Prostate gland (tissue), 2 donors: ENCODE results near the gene PLCB1. TPM values are rescaled to one million over a fixed set of nuclear protein-coding genes. Genes with fewer than 3 reads are reported as not detected.

Experiments used
- DNase-seq: peaks from one replicate; pipeline ENCODE4 v3.0.0-alpha.2; 2019; ENCODE audit warnings: low spot score
- H3K27ac ChIP-seq, 2 donors: fragments of 200-600 bp; sonication (generic); 2 replicates each; pipeline ENCODE4 v1.5.1; 2017 to 2019
- H3K27me3 ChIP-seq: fragments of 200-600 bp; sonication (generic); replicated peaks from 2 replicates; pipeline ENCODE4 v1.5.1; 2019; ENCODE audit not compliant: insufficient read depth
- H3K36me3 ChIP-seq, 2 donors: fragments of 200-600 bp; sonication (generic); 1 replicate in 1 of 2; 2 replicates in 1 of 2; pipeline versions ENCODE4 v1.5.1 to v1.8.1; 2017 to 2019
- H3K4me1 ChIP-seq: fragments of 200-600 bp; sonication (generic); replicated peaks from 2 replicates; pipeline ENCODE4 v1.5.1; 2019
- H3K4me3 ChIP-seq, 2 donors: fragments of 200-600 bp; sonication (generic); 2 replicates each; pipeline ENCODE4 v1.5.1; 2017 to 2019
- H3K9me3 ChIP-seq: fragments of 200-600 bp; sonication (generic); 2 replicates; pipeline ENCODE4 v1.5.1; 2017
- POLR2A ChIP-seq: fragments of 450-650 bp; IDR thresholded peaks from one replicate; pipeline ENCODE4 v1.6.1; 2016; ENCODE audit warnings: antibody characterized with exemption, mild to moderate bottlenecking
- POLR2AphosphoS5 ChIP-seq: sonication (generic); formaldehyde crosslinking; IDR thresholded peaks from one replicate; pipeline ENCODE4 v1.6.1; 2017; ENCODE audit warnings: antibody characterized with exemption
- WGBS: methylation state at CpG from one replicate; pipeline ENCODE4 v1.1.5; 2018; 5-methylcytosine and 5-hydroxymethylcytosine counted together
- intact Hi-C: fragments of 100-400 bp; cut with DNase I; formaldehyde crosslinking; loops from one replicate; pipeline ENCODE4 v1.14.2; 2022
- total RNA-seq, 2 donors: library from RNA; depleted of rRNA; stranded (reverse); fragments of >200 nt; gene quantifications; one replicate each; pipeline ENCODE4 v1.1.0, GENCODE V29; 2016
- TF ChIP-seq, protein P1 (sequence below), 4 experiments: fragments of 200-600 bp in 2 of 4; fragments of 450-650 bp in 2 of 4; sonication (generic) in 2 of 4; IDR thresholded peaks; 1 replicate in 3 of 4; 2 replicates in 1 of 4; pipeline ENCODE4 v1.5.1; 2016 to 2019; ENCODE audit warnings: antibody characterized with exemption in 4 of 4, mild to moderate bottlenecking in 2 of 4, moderate library complexity in 2 of 4

The PLCB1 gene
- total RNA-seq, 2 donors from 2014 or later = 24.3 to 26.3 TPM

DNA sequence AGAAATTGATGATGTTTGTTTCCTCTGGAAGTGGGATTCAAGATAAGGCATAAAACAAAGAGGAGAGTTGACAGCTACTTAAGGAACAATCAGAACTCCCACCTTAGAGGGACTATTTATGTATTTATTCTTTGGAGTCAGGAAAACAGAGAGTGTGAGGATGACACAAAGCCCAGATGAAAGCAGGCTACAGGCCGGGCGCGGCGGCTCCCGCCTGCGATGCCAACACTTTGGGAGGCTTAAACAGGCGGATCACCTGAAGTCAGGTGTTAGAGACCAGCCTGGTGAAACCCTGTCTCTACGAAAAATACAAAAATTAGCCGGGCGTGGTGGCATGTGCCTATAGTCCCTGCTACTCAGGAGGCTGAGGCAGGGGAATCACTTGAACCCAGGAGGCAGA, 543.8 kb downstream of the PLCB1 start:
- no peaks in the 10 kb centered on the region for H3K27me3 ChIP-seq
- no peaks in the 10 kb centered on the region for H3K9me3 ChIP-seq
- H3K4me3 ChIP-seq = no peak overlapping the region
- no peak overlapping the region for H3K27ac ChIP-seq
- WGBS = 93% methylated on average over 10 of the region's 10 CpGs
- no peak for DNase-seq
- intact Hi-C loops = no loop called here
- H3K36me3 ChIP-seq = no peaks in the 10 kb centered on the region
- TF ChIP-seq, protein P1, sequence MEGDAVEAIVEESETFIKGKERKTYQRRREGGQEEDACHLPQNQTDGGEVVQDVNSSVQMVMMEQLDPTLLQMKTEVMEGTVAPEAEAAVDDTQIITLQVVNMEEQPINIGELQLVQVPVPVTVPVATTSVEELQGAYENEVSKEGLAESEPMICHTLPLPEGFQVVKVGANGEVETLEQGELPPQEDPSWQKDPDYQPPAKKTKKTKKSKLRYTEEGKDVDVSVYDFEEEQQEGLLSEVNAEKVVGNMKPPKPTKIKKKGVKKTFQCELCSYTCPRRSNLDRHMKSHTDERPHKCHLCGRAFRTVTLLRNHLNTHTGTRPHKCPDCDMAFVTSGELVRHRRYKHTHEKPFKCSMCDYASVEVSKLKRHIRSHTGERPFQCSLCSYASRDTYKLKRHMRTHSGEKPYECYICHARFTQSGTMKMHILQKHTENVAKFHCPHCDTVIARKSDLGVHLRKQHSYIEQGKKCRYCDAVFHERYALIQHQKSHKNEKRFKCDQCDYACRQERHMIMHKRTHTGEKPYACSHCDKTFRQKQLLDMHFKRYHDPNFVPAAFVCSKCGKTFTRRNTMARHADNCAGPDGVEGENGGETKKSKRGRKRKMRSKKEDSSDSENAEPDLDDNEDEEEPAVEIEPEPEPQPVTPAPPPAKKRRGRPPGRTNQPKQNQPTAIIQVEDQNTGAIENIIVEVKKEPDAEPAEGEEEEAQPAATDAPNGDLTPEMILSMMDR (IDR thresholded peaks at IDR 0.05) = no peak
- TF ChIP-seq POLR2AphosphoS5 (no peak), POLR2A (no peak)
- H3K4me1 ChIP-seq = no peaks in the 10 kb centered on the region

DNA sequence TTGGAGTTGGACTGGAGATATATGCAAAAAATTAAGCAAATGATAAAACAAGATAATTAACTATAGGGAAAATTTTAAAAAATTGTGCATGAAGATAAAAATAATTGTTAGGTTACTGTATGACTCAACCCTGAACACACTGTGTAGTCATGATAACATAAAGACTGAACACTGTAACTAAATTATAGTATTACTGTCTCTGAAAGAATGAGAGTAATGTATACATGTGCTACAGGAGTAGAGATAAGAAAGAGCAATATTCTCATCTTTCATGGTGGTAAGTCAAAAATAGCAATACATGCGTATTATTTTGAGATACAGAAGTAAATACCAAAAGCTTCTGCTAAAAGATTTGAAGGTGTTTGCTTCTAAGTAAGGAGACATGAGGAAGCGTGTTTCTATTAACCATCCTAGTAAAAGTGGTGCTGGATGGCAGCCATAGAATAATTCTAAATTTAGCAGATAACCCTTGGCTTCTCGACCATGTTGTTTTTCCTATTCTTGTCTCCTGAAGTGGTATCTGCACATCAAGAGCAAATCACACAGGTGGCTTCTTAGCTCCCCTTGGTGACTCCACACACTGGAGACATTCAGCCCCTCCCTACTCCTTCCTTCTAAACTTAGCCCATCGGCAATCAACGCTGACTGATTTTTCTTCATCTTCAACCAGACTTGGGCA, 546.2 kb downstream of the PLCB1 start:
- Histone ChIP-seq H3K9me3 (no peaks in the 10 kb centered on the region), H3K27me3 (no peaks in the 10 kb centered on the region), H3K36me3 (no peaks in the 10 kb centered on the region), H3K4me3 (no peak overlapping the region), H3K27ac (no peak overlapping the region), H3K4me1 (no peaks in the 10 kb centered on the region)
- intact Hi-C loops = no loop called here
- no peak for DNase-seq
- TF ChIP-seq, protein P1 (IDR thresholded peaks at IDR 0.05) = no peak
- TF ChIP-seq POLR2A (no peak), POLR2AphosphoS5 (no peak)
- WGBS = 68% methylated on average over 5 of the region's 5 CpGs

DNA sequence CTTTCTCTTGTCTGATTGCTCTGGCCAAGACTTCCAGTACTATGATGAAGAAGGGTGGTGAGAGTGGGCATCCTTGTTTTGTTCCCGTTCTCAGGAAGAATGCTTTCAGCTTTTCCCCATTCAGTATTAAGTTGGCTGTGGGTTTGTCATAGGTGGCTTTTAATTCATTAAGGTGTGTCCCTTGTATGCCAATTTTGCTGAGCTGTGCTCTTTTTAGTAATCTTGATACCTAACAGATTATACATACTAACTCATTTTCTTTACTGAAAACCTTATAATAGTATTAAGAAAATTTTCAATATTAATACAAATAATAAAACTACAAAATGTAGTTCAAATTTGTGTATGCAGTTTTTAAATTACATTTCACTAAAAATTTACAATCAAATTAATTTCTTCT, 557.3 kb downstream of the PLCB1 start:
- 100% methylated on average over 1 of the region's 1 CpG for WGBS
- H3K4me3 ChIP-seq = no peak overlapping the region
- DNase-seq = no peak
- no peaks in the 10 kb centered on the region for H3K4me1 ChIP-seq
- intact Hi-C loops = no loop called here
- no peaks in the 10 kb centered on the region for H3K9me3 ChIP-seq
- H3K36me3 ChIP-seq = no peaks in the 10 kb centered on the region
- TF ChIP-seq POLR2AphosphoS5 = no peak
- TF ChIP-seq, protein P1 (IDR thresholded peaks at IDR 0.05) = no peak
- no peak for TF ChIP-seq POLR2A
- H3K27me3 ChIP-seq = no peaks in the 10 kb centered on the region
- no peak overlapping the region for H3K27ac ChIP-seq

DNA sequence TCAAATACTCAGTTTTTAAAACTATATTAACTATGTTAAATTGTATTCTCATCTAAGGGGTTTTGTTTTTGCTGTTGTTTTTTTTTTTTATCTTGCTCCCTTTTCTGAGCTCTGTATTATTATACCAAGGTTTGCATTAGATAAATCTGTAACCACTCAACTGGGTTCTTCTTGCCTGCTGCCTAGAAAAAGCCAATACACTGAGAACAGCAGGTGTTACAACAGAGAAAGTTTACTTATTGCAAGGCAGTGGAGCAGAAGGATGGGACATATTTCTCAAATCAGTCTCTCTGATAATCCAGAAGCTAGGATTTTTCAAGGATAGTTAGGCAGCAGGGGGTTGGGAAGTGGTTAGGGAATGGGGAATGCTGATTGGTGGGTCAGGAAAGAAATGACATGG, 558.0 kb downstream of the PLCB1 start:
- intact Hi-C loops = no loop called here
- Histone ChIP-seq H3K27ac (no peak overlapping the region), H3K4me1 (no peaks in the 10 kb centered on the region), H3K9me3 (no peaks in the 10 kb centered on the region), H3K4me3 (no peak overlapping the region), H3K27me3 (no peaks in the 10 kb centered on the region), H3K36me3 (no peaks in the 10 kb centered on the region)
- TF ChIP-seq POLR2AphosphoS5 = no peak
- TF ChIP-seq POLR2A = no peak
- TF ChIP-seq, protein P1 (IDR thresholded peaks at IDR 0.05) = no peak
- no peak for DNase-seq

DNA sequence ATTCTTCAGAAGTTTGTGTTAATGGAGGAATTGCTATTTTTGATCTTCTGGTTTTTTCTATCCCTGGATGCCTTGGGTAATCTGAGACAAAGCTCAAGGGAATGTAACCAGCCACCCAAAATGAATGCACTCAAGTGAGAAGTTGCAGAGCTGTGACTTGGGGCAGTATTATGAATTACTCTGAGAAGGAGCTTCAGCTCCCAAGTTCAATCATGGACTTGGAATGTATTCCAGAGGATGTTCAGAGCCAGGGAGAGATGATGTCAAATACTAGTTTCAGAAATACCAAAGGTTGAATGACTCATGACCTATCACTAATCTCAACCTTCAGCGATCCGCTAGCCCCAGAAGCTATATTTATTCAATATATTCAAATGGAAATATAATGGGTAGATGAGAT, 561.6 kb downstream of the PLCB1 start:
- H3K27me3 ChIP-seq = no peaks in the 10 kb centered on the region
- no peaks in the 10 kb centered on the region for H3K9me3 ChIP-seq
- H3K4me3 ChIP-seq = no peak overlapping the region
- DNase-seq = no peak
- intact Hi-C loops = no loop called here
- H3K4me1 ChIP-seq = no peaks in the 10 kb centered on the region
- 89% methylated on average over 2 of the region's 2 CpGs for WGBS
- TF ChIP-seq POLR2AphosphoS5 (no peak), POLR2A (no peak)
- TF ChIP-seq, protein P1 (IDR thresholded peaks at IDR 0.05) = no peak
- no peaks in the 10 kb centered on the region for H3K36me3 ChIP-seq
- H3K27ac ChIP-seq = no peak overlapping the region
